ENCODE measurements around the gene DDX42.
"Not testable (repeated sequence)": the region's sequence is repeated elsewhere in the genome, so short reads cannot be mapped to it uniquely, and the experiment has no call there.

Gene DDX42

DNA sequence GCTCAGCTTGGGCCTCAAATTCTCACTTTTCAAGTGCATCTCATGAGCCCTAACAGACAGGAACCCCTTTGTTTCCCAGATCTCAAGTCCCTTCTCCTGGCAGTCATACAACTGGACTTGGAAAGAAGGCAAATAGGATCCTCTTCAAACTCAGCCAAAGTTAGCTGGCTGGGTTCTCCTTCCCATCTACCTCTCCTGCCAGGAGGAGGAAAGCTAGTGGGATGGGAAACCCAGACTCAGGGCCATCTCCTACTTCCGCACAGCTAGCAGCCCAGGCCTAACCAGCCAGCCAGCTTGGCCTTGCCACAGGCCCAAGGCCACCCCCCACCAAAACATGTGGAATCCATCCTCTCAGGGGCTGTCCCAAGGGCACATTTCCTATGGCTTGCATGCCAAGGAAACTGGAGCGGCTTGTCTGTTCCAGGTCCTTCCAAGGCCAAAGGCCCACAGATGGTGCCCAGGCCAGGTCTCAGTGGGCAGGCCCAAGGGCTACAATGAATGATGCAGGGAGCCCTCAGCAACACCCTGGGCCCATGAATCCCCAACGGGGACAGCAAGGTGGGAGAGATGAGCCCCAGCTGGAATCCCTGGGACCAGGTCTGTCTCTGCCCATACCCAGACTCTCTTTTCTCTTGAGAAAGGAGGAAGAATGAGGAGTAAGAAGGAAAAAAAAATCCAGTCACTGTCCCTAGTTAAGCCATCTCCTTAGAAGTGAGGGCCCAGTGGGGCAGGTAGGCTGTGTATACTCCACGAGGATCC, 66.8 kb downstream of the DDX42 start:
- DNase-seq = no peak

DNA sequence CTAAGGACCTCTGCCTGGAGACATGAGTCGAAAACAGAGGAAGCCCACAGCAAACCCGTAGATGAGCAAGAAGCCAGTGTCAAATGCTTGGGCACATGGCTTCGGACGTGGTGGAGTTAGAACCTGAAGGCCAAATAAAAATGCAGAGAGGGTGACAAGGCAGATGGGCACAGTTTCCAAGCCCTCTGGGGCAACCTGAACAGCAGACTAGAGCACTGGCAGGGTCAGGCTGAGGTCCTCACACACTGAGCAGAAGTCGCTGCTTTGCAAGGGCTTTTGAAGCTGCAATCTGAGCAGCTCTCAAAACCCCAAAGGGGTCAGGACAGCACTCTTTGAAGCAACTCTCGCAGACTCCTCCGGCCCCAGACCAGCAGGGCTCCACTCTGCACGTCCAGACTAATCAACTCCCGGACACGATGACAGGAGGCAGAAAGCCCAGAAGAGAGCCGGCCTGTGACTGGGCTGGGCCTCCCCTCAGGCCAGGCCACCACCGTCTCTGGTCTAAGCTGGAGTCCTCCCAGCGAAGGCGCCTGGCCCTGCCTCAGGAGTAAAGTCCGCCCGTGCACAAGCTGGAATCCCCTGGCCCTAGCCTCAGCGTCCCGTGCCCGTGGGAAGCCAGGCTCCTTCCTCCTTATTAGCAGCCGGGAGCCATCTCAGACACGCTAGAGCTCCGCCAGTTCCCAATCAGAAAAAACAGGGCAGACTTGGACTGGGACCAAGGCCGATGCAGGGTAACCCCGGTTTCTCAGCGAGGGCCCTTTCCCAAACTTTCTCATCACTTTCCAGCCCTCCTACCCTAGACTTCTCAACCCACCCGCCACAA, 67.6 kb downstream of the DDX42 start:
- no peak for DNase-seq

DNA sequence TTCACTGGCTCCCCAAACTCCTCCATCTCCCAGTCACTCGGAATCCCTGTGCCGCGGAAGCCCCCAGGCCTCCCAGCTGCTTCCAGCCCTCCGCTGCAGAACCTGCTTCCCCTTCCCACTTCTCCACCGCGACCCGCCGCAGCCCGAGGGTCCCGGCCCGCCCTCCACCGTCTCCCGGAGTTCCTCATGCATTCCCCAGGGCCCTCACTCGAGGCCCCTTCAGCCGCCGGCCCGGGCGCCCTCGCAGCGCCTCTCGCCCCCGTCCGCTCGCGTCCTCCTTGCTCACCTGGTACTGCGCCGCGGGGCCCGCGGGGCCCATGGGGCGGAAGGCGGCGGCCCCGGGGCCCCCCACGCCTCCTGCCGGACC, 68.2 kb downstream of the DDX42 start:
- no peak for DNase-seq

DNA sequence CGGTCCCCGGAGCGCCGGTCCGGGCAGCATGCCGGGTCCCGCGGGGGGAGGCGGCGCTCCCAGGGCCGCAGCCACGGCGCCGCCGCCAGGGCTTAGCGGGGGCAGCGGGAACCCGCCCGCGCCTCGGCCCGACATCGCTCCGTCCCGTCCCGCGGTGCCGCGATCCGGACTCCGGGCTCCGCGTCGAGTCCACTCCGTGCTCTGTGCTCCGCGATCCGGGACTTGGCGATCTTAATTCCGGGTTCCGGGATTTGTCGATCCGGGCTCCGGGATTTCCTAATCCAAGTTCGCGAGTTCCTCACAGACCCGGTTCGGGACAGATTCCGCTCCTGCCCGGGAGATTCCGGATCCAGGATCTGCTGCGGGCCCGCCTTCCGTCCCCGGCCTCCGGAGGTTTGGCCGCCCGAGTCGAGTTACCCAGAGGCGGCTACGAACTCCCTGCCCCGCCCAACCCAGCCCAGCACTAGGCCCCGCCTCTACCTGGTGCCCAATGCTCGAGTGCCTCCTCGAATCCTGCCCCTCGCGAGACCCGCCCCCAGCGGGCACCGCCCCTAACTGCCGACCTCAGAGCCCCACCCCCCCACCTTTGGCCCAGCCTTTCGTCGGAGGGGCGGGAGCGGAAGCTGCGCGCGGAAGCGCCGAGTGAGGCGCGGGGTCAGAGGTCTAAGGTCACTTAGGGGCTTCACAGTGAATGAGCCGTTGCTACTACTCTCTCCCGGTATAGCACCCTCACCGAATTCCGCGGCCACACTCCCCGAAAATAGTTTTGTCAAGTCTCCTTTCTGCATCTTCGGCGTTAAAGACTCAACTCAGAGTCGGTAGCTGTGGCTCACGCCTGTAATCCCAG, 68.8 kb downstream of the DDX42 start, which contains the start of gene SMARCD2:
Gene SMARCD2, minus strand, starts transcription at position 146 of the 847 bp plus-strand sequence. Its CDS starts 11 bp downstream, at position 135.
- DNase-seq = peak; percentile 98 to 99

DNA sequence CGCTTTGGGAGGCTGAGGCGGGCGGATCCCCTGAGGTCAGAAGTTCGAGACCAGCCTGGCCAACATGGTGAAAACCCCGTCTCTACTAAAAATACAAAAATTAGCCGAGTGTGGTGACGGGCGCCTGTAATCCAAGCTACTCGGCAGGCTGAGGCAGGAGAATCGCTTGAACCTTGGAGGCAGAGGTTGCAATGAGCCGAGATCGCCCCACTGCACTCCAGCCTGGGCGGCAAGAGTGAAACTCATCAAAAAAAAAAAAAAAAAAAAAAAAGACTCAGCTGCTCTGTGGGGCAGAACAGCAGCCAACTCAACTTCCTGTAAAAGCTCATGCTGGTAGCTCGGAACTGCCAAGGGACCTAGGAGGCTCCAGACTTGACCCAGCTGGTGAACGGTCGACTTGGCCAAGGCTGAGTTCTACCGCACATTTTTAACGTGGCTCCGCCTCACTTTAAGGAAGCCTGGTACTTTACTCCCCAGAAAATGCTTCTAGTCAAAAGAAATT, 69.5 kb downstream of the DDX42 start:
- DNase-seq = peak in 1 of 2 experiments; percentile 20

DNA sequence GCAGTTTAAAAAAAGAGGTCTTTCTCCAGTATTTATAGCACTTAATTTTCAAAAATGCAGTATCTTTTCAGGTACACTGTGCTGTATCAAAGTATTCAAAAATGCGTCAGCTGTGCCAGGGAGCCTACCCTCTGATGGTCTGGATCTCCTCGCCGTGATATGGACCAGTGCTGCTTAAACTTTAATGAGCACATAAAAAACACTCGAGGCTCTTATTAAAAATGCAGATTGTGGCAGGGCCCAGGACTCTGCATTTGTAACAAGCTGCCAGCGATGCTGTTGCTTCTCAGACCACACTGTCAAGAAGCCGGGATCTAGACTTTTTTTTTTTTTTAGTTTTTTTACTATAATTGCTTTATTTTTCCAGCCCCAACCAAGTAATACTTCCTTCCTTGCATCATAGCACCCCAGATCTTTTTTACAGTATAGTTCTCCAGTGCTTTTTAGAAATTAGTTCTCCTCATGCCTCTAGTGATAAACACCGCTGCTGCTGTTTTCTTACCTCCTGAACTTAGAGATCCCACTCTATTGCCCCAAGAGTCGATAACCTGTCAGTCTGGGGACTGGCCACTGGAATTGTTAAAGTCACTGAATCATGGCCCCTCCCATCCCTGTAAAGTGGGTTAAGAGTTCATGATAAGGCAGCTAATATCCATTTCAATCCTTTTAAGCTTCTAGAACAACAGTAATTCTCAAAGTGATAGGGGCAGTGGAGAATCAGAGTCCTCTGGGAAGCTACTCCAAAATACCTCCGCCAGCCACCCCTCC, 70.1 kb downstream of the DDX42 start:
- no peak for DNase-seq

DNA sequence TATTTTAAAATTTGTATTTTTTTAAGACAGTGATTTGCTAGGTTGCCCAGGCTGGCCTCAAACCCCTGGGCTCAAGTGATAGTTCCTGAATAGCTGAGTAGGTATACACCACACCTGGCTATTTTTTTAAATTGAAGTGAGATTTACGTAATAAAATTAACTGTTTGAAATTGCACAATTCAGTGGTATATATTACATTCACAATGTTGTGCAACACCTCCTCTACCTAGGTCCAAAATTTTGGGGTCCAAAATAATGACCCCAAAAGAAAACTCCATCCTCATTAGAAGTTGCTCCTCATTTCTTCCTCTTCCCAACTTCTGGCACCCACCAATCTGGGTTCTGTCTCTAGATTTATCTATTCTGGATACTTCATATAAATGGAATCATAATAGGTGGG, 71.5 kb downstream of the DDX42 start:
- DNase-seq = no peak

DNA sequence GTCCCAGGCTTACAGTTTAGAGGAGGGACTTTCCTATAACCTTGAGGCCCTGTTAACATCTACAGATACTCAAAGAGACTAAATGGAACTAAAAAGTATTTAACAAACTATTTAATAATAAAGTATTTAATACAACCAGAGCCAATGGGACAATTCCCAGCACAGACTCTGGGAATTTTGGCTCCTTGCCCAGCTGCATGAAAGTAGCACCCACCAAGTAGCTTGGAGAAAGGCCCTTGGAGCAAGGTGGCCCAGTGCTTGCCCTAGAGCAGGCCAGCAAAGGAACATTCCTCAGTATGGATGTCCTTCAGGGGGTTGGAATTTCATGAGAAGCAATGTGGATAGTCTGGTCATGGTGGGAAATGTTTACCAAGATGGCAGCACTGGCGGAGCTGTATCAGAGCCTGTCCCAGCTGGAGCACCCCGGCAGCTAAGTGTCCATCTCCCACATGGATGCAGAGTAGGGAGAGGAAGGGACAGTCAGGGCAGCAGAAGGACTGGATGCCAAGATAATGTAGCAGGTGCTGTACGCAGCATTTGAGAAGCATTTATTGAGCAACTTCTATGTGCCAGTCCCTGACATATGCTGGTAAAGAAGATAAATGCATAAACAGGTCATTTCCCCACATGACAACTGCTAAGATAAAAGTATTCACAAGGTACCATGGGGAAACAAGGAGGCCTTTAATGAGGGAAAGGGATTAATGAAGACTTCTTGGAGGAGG, 73.7 kb downstream of the DDX42 start:
- no peak for DNase-seq

DNA sequence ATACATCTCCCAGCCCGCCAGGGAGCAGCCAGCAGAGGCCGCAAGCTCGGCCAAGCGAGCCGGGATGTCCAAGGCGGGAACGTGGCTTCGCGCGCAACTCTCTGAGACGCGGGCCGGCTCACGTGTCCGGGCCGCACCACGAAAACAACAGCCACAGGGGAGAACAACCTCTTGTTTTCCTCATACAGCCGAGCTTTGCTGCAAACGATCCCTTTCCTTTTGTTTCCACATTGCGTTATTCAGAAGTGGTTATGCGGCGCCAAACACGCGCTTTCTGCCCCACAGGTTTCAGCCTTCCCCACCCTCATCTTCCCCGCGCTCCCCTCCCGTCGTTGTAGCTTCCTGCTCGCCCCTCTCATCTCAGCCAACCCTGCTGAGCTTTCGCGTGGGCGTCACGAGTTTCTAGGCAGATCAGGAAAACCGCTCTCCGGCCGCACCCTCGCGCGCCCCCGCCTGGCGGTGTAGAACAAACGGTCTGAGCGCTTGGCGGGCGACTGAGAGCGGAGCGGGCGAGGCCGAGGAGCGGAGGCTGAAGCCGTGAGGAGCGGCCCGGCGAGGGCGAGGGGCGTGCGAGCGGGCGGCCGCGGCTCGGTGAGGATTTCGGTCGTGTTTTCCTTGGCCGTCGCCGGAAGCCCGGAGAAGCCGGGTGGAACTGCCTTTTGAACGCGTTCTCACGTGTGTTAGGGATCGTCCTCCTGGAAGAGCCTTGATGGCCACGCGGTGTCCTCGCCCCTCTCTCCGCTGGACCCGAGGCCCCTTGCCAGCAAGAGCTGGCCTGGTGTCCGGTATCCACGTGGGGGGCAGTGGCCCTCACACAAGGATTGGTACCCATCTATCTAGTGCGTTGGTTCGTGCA, 75.1 kb downstream of the DDX42 start:
- DNase-seq = peak; percentile 94 to 96

DNA sequence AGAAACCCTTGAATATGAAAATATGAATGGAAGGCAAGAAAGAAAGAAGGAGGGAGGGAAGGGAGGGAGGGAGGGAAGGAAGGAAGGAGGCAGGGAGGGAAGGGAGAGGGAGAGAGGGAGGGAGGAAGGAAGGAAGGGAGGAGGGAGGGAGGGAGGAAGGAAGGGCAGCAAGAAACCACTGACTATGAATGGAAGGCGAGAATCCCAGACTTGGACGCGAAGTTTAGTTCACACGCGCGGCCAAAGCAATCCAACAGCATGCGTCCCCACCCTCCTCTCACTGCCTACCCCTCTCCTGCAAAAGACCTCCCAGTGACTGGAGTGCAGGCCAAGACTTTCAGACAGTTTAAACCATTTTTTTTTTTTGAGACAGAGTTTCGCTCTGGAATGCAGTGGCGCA, 76.4 kb downstream of the DDX42 start:
- DNase-seq = no peak

DNA sequence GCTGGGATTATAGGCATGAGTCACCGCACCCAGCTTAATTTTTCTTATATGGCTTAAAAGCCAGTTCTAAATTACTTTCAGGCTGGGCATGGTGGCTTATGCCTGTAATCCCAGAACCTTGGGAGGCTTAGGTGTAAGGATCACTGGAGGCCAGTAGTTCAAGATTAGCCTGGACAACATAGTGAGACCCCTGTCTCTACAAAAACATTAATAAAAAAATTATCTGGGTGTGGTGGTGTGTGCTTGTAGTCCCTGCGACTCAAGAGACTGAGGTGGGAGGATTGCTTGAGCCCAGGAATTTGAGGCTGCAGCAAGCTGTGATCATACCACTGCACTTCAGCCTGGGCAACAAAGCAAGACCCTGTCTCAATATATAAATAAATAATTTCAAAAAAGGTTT, 79.3 kb downstream of the DDX42 start:
- DNase-seq = no peak

DNA sequence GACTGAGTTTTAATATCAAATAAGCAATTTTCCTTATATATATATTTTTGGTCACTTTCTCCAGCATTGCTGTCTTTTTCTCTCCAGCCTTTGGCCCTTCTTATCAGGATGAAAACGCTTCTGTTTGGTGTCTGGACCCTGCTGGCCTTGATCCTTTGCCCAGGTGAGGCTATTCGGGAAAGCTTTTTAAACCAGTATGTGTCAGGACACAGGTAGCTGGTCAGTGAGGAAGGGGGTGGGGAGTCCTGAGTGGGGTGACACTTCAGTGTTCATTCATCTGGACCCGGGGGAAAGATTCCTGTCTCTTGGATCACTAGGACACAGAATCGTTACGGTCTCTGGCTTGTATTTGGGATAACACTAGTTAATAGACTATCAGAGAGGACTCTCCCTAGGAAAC, 80.7 kb downstream of the DDX42 start:
- DNase-seq = no peak

DNA sequence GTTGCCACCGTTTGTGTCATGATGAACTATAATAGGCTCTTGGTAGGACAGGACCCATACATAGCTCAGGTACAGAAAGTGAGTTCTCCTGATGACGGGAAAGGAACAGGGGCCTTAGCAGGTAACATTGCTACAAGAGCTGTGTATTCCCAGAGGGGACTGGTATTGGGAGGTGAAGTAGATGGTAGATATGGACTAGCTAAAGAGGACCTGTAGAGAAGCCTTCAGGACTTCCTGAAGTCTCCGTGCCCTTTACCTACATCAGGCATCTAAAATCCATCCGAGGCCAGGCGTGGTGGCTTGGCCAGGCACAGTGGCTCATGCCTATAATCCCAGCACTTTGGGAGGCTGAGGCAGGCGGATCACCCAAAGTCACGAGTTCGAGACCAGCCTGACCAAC, 81.2 kb downstream of the DDX42 start:
- no peak for DNase-seq

DNA sequence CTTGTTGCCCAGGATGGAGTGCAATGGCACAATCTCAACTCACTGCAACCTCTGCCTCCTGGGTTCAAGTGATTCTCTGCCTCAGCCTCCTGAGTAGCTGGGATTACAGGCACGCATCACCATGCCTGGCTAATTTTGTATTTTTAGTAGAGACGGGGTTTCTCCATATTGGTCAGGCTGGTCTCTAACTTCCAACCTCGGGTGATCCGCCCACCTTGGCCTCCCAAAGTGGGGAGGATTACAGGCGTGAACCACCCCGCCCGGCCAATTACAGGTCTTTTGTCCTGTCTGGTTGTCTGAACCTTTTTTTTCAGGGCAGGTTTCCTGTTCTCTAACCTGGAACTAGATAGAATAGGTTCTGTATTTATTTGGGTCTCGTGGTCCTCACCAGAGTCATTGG, 82.5 kb downstream of the DDX42 start:
- DNase-seq = not testable (repeated sequence)

DNA sequence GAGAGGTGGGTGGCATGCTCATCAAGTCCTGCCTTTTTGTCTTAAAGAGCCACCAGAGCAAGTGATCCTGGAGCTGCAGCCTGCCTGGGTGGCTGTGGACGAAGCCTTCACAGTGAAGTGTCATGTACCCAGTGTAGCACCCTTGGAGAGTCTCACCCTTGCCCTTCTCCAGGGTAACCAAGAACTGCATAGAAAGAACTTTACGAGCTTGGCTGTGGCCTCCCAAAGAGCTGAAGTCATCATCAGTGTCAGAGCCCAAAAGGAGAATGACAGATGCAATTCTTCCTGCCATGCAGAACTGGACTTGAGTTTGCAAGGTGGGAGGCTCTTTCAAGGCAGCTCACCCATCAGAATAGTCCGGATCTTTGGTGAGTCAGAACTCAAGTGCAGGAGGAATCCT, 85.3 kb downstream of the DDX42 start:
- no peak for DNase-seq

DNA sequence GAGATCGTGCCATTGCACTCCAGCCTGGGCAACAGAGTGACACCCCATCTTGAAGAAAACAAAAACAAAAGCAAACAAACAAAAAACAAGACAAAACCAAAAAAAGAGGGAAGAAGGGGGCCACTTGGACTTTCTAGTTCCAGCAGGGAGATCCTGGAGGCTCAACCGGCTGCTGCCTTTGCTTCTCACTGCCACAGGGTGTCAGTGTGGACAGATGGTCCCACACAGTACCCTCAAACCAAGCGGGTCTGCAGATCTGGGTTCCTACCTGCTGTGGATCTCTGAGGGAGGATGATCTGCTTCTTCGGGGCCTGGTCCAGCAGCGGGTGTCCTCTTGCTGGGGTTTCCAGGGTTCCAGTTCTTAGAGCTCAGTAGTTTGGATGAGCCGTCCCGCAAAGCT, 92.7 kb downstream of the DDX42 start:
- DNase-seq = not testable (repeated sequence)
